Tibial artery (tissue), 4 donors: ENCODE data around the gene CCDC88A.
"Not testable (repeated sequence)": the region's sequence is repeated elsewhere in the genome, so short reads cannot be mapped to it uniquely, and the experiment has no call there.

Source experiments
- DNase-seq, 2 donors: peaks; one replicate each; pipeline ENCODE4 v3.0.0-alpha.2; 2019
- H3K27ac ChIP-seq, 2 donors: fragments of 200-600 bp; sonication (generic) in 1 of 2; 1 replicate in 1 of 2; 2 replicates in 1 of 2; pipeline ENCODE4 v1.5.1; 2018 to 2019; ENCODE audit warnings: mild to moderate bottlenecking in 1 of 2
- H3K27me3 ChIP-seq, 2 donors: fragments of 200-600 bp; sonication (generic) in 1 of 2; one replicate each; pipeline versions ENCODE4 v1.5.1 to v1.6.0; 2016 to 2019
- H3K36me3 ChIP-seq, 3 donors: fragments of 200-600 bp; sonication (generic) in 2 of 3; one replicate each; pipeline ENCODE4 v1.5.1; 2016 to 2019; ENCODE audit warnings: mild to moderate bottlenecking in 2 of 3
- H3K4me1 ChIP-seq, 4 donors: fragments of 200-600 bp; sonication (generic) in 2 of 4; 1 replicate in 3 of 4; 2 replicates in 1 of 4; pipeline ENCODE4 v1.5.1; 2016 to 2019
- H3K4me3 ChIP-seq, 2 donors: fragments of 200-600 bp; sonication (generic) in 1 of 2; 1 replicate in 1 of 2; 2 replicates in 1 of 2; pipeline ENCODE4 v1.5.1; 2018 to 2019; ENCODE audit warnings: mild to moderate bottlenecking in 2 of 2
- H3K9me3 ChIP-seq, 3 donors: fragments of 200-600 bp; sonication (generic) in 1 of 3; one replicate each; pipeline ENCODE4 v1.5.1; 2016 to 2019
- CTCF ChIP-seq, 2 experiments: fragments of 200-600 bp in 1 of 2; fragments of 450-650 bp in 1 of 2; IDR thresholded peaks; one replicate each; pipeline ENCODE4 v1.5.1; 2017 to 2019; ENCODE audit warnings: antibody characterized with exemption in 2 of 2, mild to moderate bottlenecking in 1 of 2, moderate library complexity in 1 of 2
- intact Hi-C: fragments of 100-400 bp; cut with DNase I; formaldehyde crosslinking; loops from one replicate; pipeline ENCODE4 v1.15.0; 2023; ENCODE audit warnings: low total_unique reads

The CCDC88A gene

GRCh38 chr2:55357164-55357563 is 62.5 kb downstream of the CCDC88A start:
- TF ChIP-seq CTCF (IDR thresholded peaks at IDR 0.05), result no peak
- Histone ChIP-seq H3K9me3 (no peaks in the 10 kb centered on the region), H3K4me1 (peaks cover 0 to 11% (median 0%) of the 10 kb centered on the region in 4 donors), H3K4me3 (no peak overlapping the region), H3K36me3 (peaks cover 9 to 14% (median 10%) of the 10 kb centered on the region in 3 donors), H3K27ac (no peak overlapping the region), H3K27me3 (no peaks in the 10 kb centered on the region)
- no peak for DNase-seq
- intact Hi-C loops, result no loop called here

GRCh38 chr2:55356136-55356535 is 63.5 kb downstream of the CCDC88A start:
- H3K27ac ChIP-seq, intact Hi-C loops, DNase-seq, H3K4me1 ChIP-seq, H3K4me3 ChIP-seq, H3K9me3 ChIP-seq, H3K27me3 ChIP-seq: not testable (repeated sequence)
- peaks cover 9 to 24% (median 15%) of the 10 kb centered on the region in 3 donors for H3K36me3 ChIP-seq

- Histone ChIP-seq H3K36me3 (peaks cover 9 to 24% (median 15%) of the 10 kb centered on the region in 3 donors), H3K4me1 (no peaks in the 10 kb centered on the region), H3K27me3 (no peaks in the 10 kb centered on the region), H3K9me3 (no peaks in the 10 kb centered on the region), H3K4me3 (no peak overlapping the region), H3K27ac (no peak overlapping the region)
- intact Hi-C loops, result no loop called here
- no peak for TF ChIP-seq CTCF (IDR thresholded peaks at IDR 0.05)
- no peak for DNase-seq
These were observed 64.2 kb downstream of the CCDC88A start for GRCh38 chr2:55355451-55355850.

GRCh38 chr2:55351672-55352071 is 68.0 kb downstream of the CCDC88A start:
- no peak for DNase-seq
- no peak overlapping the region for H3K27ac ChIP-seq
- intact Hi-C loops, result no loop called here
- no peaks in the 10 kb centered on the region for H3K27me3 ChIP-seq
- no peaks in the 10 kb centered on the region for H3K4me1 ChIP-seq
- no peaks in the 10 kb centered on the region for H3K9me3 ChIP-seq
- H3K36me3 ChIP-seq, result peaks cover 15 to 24% (median 18%) of the 10 kb centered on the region in 3 donors
- TF ChIP-seq CTCF (IDR thresholded peaks at IDR 0.05), result no peak
- H3K4me3 ChIP-seq, result no peak overlapping the region

- intact Hi-C loops, result no loop called here
- no peaks in the 10 kb centered on the region for H3K9me3 ChIP-seq
- no peak for DNase-seq
- no peak overlapping the region for H3K4me3 ChIP-seq
- no peaks in the 10 kb centered on the region for H3K27me3 ChIP-seq
- H3K27ac ChIP-seq, result no peak overlapping the region
- H3K36me3 ChIP-seq, result peaks cover 3 to 23% (median 20%) of the 10 kb centered on the region in 3 donors
- no peaks in the 10 kb centered on the region for H3K4me1 ChIP-seq
- TF ChIP-seq CTCF (IDR thresholded peaks at IDR 0.05), result no peak
These were observed 74.6 kb downstream of the CCDC88A start for GRCh38 chr2:55345064-55345463.

- no peaks in the 10 kb centered on the region for H3K9me3 ChIP-seq
- DNase-seq, result no peak
- H3K27ac ChIP-seq, result peak overlapping the region in 1 of 2 donors; percentile 19
- H3K4me1 ChIP-seq, result peaks cover 0 to 10% (median 0%) of the 10 kb centered on the region in 4 donors
- no peaks in the 10 kb centered on the region for H3K27me3 ChIP-seq
- no peak overlapping the region for H3K4me3 ChIP-seq
- no peak for TF ChIP-seq CTCF (IDR thresholded peaks at IDR 0.05)
- intact Hi-C loops, result no loop called here
- H3K36me3 ChIP-seq, result peaks cover 4 to 11% (median 10%) of the 10 kb centered on the region in 3 donors
These were observed 81.4 kb downstream of the CCDC88A start for GRCh38 chr2:55338268-55338667.
